ENCODE data around the gene SLC44A1. TPM values are rescaled to one million over a fixed set of nuclear protein-coding genes. Genes with fewer than 3 reads are reported as not detected.

SLC44A1 gene
- polyA plus RNA-seq, 1 of the 3 experiments (the other 2 are of a cell fraction), result 4.5 TPM

DNA sequence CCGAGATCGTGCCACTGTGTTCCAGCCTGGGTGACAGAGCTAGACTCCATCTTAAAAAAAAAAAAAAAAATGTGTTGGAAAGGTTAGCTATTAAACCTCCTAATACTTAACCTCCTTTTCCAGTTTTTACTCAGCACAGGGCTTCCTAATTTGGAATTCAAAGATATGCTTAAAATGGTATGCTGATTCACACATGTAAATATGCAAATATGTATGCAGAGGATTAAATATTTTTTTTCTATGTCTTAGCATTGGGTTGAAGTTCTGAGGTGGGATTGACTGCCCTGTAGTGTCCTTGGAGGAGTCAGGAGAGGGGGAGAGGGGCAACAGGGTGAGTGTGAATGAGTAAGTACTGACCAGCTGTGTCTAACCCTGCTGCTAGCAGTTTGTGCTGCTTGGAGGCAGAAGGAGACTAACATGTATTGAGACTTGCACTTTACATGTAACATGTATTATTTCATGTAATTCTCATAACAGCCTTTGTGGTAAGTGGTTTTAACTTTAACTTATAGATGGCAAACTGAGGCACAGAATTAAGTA is 63.2 kb downstream of the SLC44A1 start:
- no peaks in the 10 kb centered on the region for H3K79me2 ChIP-seq (ENCODE audit: insufficient read depth)
- H3K4me2 ChIP-seq, result no peak overlapping the region
- H3K27ac ChIP-seq (ENCODE audit: low read depth in 2 of 2, low read length in 1 of 2), result no peak overlapping the region
- H3K27me3 ChIP-seq (ENCODE audit: insufficient read depth), result no peaks in the 10 kb centered on the region
- DNase-seq, result no peak
- ChIA-PET CTCF (no interaction called here), POLR2A (no interaction called here)
- no peaks in the 10 kb centered on the region for H3K9me2 ChIP-seq
- H4K20me1 ChIP-seq (ENCODE audit: insufficient read depth), result no peaks in the 10 kb centered on the region
- H3K9me3 ChIP-seq, result no peaks in the 10 kb centered on the region
- peaks cover under 1 to 3% of the 10 kb centered on the region in 2 experiments for H3K36me3 ChIP-seq (replicated peaks in 1 of 2; ENCODE audit: control insufficient read depth in 1 of 2, insufficient read depth in 2 of 2, low read length in 1 of 2)
- H3K9ac ChIP-seq, result no peak overlapping the region
- no peak overlapping the region for H3K4me3 ChIP-seq (ENCODE audit: low read depth in 2 of 2, low read length in 1 of 2)
- no peak overlapping the region for H2AFZ ChIP-seq (ENCODE audit: low read depth)
- 100% methylated on average over 2 of the region's 2 CpGs for WGBS (ENCODE audit: low lambda C conversion rate)
- TF ChIP-seq, protein P1, sequence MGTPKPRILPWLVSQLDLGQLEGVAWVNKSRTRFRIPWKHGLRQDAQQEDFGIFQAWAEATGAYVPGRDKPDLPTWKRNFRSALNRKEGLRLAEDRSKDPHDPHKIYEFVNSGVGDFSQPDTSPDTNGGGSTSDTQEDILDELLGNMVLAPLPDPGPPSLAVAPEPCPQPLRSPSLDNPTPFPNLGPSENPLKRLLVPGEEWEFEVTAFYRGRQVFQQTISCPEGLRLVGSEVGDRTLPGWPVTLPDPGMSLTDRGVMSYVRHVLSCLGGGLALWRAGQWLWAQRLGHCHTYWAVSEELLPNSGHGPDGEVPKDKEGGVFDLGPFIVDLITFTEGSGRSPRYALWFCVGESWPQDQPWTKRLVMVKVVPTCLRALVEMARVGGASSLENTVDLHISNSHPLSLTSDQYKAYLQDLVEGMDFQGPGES (IDR thresholded peaks at IDR 0.05; ENCODE audit: low read depth, low read length), result no peak
- TF ChIP-seq FOXM1 (IDR thresholded peaks at IDR 0.05; ENCODE audit: low read depth) (no peak), EP300 (IDR thresholded peaks at IDR 0.05; ENCODE audit: borderline replicate concordance in 1 of 2, low read depth in 1 of 2, low read length in 1 of 2) (no peak), MAX (IDR thresholded peaks at IDR 0.05; ENCODE audit: low read depth) (no peak), RFX5 (IDR thresholded peaks at IDR 0.05; ENCODE audit: low read length) (no peak), TCF12 (IDR thresholded peaks at IDR 0.05) (no peak), NRF1 (IDR thresholded peaks at IDR 0.05; ENCODE audit: low read depth, low read length) (no peak), NFIC (IDR thresholded peaks at IDR 0.05; ENCODE audit: borderline replicate concordance) (no peak), GATA2 (CRISPR knock-in tag; IDR thresholded peaks at IDR 0.05) (no peak), RAD21 (IDR thresholded peaks at IDR 0.05; ENCODE audit: low read length) (no peak), JUND (IDR thresholded peaks at IDR 0.05) (no peak), FOXJ3 (CRISPR knock-in tag; IDR thresholded peaks at IDR 0.05) (no peak), CHD2 (IDR thresholded peaks at IDR 0.05; ENCODE audit: low read length, partially characterized antibody) (no peak), TAF1 (IDR thresholded peaks at IDR 0.05; ENCODE audit: borderline replicate concordance, low read depth, low read length) (no peak), MXI1 (IDR thresholded peaks at IDR 0.05; ENCODE audit: low read depth, low read length) (no peak)
- TF ChIP-seq, protein P2, sequence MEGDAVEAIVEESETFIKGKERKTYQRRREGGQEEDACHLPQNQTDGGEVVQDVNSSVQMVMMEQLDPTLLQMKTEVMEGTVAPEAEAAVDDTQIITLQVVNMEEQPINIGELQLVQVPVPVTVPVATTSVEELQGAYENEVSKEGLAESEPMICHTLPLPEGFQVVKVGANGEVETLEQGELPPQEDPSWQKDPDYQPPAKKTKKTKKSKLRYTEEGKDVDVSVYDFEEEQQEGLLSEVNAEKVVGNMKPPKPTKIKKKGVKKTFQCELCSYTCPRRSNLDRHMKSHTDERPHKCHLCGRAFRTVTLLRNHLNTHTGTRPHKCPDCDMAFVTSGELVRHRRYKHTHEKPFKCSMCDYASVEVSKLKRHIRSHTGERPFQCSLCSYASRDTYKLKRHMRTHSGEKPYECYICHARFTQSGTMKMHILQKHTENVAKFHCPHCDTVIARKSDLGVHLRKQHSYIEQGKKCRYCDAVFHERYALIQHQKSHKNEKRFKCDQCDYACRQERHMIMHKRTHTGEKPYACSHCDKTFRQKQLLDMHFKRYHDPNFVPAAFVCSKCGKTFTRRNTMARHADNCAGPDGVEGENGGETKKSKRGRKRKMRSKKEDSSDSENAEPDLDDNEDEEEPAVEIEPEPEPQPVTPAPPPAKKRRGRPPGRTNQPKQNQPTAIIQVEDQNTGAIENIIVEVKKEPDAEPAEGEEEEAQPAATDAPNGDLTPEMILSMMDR (IDR thresholded peaks at IDR 0.05), result no peak
- TF ChIP-seq, protein P3, sequence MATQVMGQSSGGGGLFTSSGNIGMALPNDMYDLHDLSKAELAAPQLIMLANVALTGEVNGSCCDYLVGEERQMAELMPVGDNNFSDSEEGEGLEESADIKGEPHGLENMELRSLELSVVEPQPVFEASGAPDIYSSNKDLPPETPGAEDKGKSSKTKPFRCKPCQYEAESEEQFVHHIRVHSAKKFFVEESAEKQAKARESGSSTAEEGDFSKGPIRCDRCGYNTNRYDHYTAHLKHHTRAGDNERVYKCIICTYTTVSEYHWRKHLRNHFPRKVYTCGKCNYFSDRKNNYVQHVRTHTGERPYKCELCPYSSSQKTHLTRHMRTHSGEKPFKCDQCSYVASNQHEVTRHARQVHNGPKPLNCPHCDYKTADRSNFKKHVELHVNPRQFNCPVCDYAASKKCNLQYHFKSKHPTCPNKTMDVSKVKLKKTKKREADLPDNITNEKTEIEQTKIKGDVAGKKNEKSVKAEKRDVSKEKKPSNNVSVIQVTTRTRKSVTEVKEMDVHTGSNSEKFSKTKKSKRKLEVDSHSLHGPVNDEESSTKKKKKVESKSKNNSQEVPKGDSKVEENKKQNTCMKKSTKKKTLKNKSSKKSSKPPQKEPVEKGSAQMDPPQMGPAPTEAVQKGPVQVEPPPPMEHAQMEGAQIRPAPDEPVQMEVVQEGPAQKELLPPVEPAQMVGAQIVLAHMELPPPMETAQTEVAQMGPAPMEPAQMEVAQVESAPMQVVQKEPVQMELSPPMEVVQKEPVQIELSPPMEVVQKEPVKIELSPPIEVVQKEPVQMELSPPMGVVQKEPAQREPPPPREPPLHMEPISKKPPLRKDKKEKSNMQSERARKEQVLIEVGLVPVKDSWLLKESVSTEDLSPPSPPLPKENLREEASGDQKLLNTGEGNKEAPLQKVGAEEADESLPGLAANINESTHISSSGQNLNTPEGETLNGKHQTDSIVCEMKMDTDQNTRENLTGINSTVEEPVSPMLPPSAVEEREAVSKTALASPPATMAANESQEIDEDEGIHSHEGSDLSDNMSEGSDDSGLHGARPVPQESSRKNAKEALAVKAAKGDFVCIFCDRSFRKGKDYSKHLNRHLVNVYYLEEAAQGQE (IDR thresholded peaks at IDR 0.05; ENCODE audit: low read depth, low read length), result no peak
- TF ChIP-seq, protein P4, sequence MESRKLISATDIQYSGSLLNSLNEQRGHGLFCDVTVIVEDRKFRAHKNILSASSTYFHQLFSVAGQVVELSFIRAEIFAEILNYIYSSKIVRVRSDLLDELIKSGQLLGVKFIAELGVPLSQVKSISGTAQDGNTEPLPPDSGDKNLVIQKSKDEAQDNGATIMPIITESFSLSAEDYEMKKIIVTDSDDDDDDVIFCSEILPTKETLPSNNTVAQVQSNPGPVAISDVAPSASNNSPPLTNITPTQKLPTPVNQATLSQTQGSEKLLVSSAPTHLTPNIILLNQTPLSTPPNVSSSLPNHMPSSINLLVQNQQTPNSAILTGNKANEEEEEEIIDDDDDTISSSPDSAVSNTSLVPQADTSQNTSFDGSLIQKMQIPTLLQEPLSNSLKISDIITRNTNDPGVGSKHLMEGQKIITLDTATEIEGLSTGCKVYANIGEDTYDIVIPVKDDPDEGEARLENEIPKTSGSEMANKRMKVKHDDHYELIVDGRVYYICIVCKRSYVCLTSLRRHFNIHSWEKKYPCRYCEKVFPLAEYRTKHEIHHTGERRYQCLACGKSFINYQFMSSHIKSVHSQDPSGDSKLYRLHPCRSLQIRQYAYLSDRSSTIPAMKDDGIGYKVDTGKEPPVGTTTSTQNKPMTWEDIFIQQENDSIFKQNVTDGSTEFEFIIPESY (IDR thresholded peaks at IDR 0.05; ENCODE audit: borderline replicate concordance, low read depth), result no peak
- TF ChIP-seq, protein P5, sequence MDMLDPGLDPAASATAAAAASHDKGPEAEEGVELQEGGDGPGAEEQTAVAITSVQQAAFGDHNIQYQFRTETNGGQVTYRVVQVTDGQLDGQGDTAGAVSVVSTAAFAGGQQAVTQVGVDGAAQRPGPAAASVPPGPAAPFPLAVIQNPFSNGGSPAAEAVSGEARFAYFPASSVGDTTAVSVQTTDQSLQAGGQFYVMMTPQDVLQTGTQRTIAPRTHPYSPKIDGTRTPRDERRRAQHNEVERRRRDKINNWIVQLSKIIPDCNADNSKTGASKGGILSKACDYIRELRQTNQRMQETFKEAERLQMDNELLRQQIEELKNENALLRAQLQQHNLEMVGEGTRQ (IDR thresholded peaks at IDR 0.05; ENCODE audit: borderline replicate concordance, low read depth, low read length), result no peak
- H3K4me1 ChIP-seq (ENCODE audit: control insufficient read depth in 1 of 2, insufficient read depth in 2 of 2, low read depth in 1 of 2, low read length in 1 of 2), result no peaks in the 10 kb centered on the region
- H3F3A ChIP-seq (replicated peaks; ENCODE audit: insufficient read depth), result no peaks in the 10 kb centered on the region
